IMR-90 (cell line): ENCODE results near the gene HK3. TPM values are rescaled to one million over a fixed set of nuclear protein-coding genes. Genes with fewer than 3 reads are reported as not detected.

Experiments
- ATAC-seq: fragments of 200-7000 bp; cut with Tn5 transposase; 2 replicates; pipeline ENCODE4 v1.9.1; 2020; ENCODE audit warnings: low read depth, mild to moderate bottlenecking, moderate library complexity
- BruUV-seq: library from RNA; stranded (reverse); fragments of 400-500 nt; replicated peaks from 2 replicates; lab custom pipeline; 2021; lab: Mats Ljungman, UMichigan
- CTCF ChIA-PET: fragments of 300-600 bp; formaldehyde crosslinking; extraction: SDS; loops from one replicate; lab custom pipeline; 2021; ENCODE audit warnings: antibody characterized with exemption; lab: Yijun Ruan, JAX
- POLR2A ChIA-PET: fragments of 300-600 bp; sonication (Branson Sonifier 250); formaldehyde crosslinking; loops from one replicate; lab custom pipeline; 2022; ENCODE audit warnings: antibody characterized with exemption; ENCODE audit not compliant: unreplicated experiment; lab: Charles Lee
- DNase-seq: peaks from one replicate; pipeline ENCODE4 v3.0.0; 2013
- H2AFZ ChIP-seq: replicated peaks from 2 replicates; pipeline ENCODE3; 2013; ENCODE audit warnings: low read length, mild to moderate bottlenecking; ENCODE audit not compliant: poor library complexity
- H2AK5ac ChIP-seq: 2 replicates; pipeline ENCODE4 v1.6.1; 2013; ENCODE audit warnings: low read depth, low read length, inconsistent platforms
- H2AK9ac ChIP-seq: replicated peaks from 2 replicates; pipeline ENCODE3; 2013; ENCODE audit warnings: mild to moderate bottlenecking, low read depth, low read length, moderate library complexity; ENCODE audit not compliant: poor library complexity
- H2BK120ac ChIP-seq: 2 replicates; pipeline ENCODE4 v1.6.1; 2013; ENCODE audit warnings: low read depth, low read length, inconsistent platforms
- H2BK15ac ChIP-seq: 3 replicates; pipeline ENCODE4 v1.6.1; 2013; ENCODE audit warnings: low read depth, low read length, inconsistent platforms
- H2BK20ac ChIP-seq: 2 replicates; pipeline ENCODE4 v1.6.1; 2013; ENCODE audit warnings: low read depth, mild to moderate bottlenecking, inconsistent platforms, low read length, moderate library complexity
- H2BK5ac ChIP-seq: 2 replicates; pipeline ENCODE4 v1.6.1; 2013; ENCODE audit warnings: mild to moderate bottlenecking, low read depth, low read length, inconsistent platforms; ENCODE audit not compliant: poor library complexity, severe bottlenecking
- H3K14ac ChIP-seq: replicated peaks from 2 replicates; pipeline ENCODE4 v1.6.1; 2013; ENCODE audit warnings: low read depth, low read length, inconsistent platforms
- H3K18ac ChIP-seq: 2 replicates; pipeline ENCODE4 v1.6.1; 2013; ENCODE audit warnings: low read depth, low read length, control low read depth
- H3K23ac ChIP-seq: 2 replicates; pipeline ENCODE4 v1.6.1; 2013; ENCODE audit warnings: low read depth, low read length, inconsistent platforms
- H3K27ac ChIP-seq: 2 replicates; pipeline ENCODE4 v1.5.1; 2013; ENCODE audit warnings: mild to moderate bottlenecking, control low read depth, low read length; ENCODE audit not compliant: insufficient read depth
- H3K27me3 ChIP-seq: 2 replicates; pipeline ENCODE4 v1.6.1; 2013; ENCODE audit warnings: low read length; ENCODE audit not compliant: control insufficient read depth, insufficient read depth
- H3K36me3 ChIP-seq: 2 replicates; pipeline ENCODE4 v1.6.1; 2013; ENCODE audit warnings: low read length, mixed read lengths; ENCODE audit not compliant: control insufficient read depth, insufficient read depth
- H3K4ac ChIP-seq: 2 replicates; pipeline ENCODE4 v1.6.1; 2013; ENCODE audit warnings: low read depth, low read length, inconsistent platforms
- H3K4me1 ChIP-seq: 2 replicates; pipeline ENCODE4 v1.6.1; 2013; ENCODE audit warnings: low read length, mixed read lengths; ENCODE audit not compliant: control insufficient read depth, insufficient read depth
- H3K4me2 ChIP-seq: 2 replicates; pipeline ENCODE4 v1.6.1; 2013; ENCODE audit warnings: low read depth, mild to moderate bottlenecking, control low read depth, low read length, moderate library complexity
- H3K4me3 ChIP-seq: 2 replicates; pipeline ENCODE4 v1.5.1; 2013; ENCODE audit warnings: low read depth, mild to moderate bottlenecking, control low read depth, low read length, moderate library complexity; ENCODE audit not compliant: insufficient read depth
- H3K56ac ChIP-seq: 2 replicates; pipeline ENCODE4 v1.6.1; 2013; ENCODE audit warnings: low read length, inconsistent platforms; ENCODE audit not compliant: insufficient read depth; ENCODE audit errors: extremely low read depth
- H3K79me1 ChIP-seq, 2 experiments: 2 replicates each; pipeline ENCODE4 v1.6.1; 2013; ENCODE audit warnings: low read length in 2 of 2, inconsistent platforms in 1 of 2, low read depth in 1 of 2
- H3K9ac ChIP-seq: 2 replicates; pipeline ENCODE4 v1.6.1; 2013; ENCODE audit warnings: low read depth, low read length, control low read depth
- H3K9me1 ChIP-seq: 2 replicates; pipeline ENCODE4 v1.6.1; 2013; ENCODE audit warnings: low read length, inconsistent platforms; ENCODE audit not compliant: insufficient read depth
- H3K9me3 ChIP-seq: 2 replicates; pipeline ENCODE4 v1.6.1; 2013; ENCODE audit warnings: low read length; ENCODE audit not compliant: control insufficient read depth, insufficient read depth
- H4K20me1 ChIP-seq: 2 replicates; pipeline ENCODE4 v1.6.1; 2013; ENCODE audit warnings: low read length, inconsistent platforms; ENCODE audit not compliant: insufficient read depth
- H4K5ac ChIP-seq: 2 replicates; pipeline ENCODE4 v1.6.1; 2013; ENCODE audit warnings: mild to moderate bottlenecking, low read depth, low read length, control low read depth
- H4K8ac ChIP-seq, 2 experiments: 2 replicates each; pipeline ENCODE4 v1.6.1; 2013; ENCODE audit warnings: low read depth in 2 of 2, low read length in 2 of 2, control low read depth in 1 of 2, inconsistent platforms in 1 of 2
- H4K91ac ChIP-seq: 2 replicates; pipeline ENCODE4 v1.6.1; 2013; ENCODE audit warnings: low read depth, low read length, inconsistent platforms; ENCODE audit not compliant: insufficient read depth
- BHLHE40 ChIP-seq: fragments of 150-350 bp; IDR thresholded peaks from 2 replicates; pipeline ENCODE4 v1.6.1; 2016; ENCODE audit warnings: mild to moderate bottlenecking, low read depth, low read length
- CHD1 ChIP-seq: IDR thresholded peaks from 2 replicates; pipeline ENCODE4 v1.6.1; 2012; ENCODE audit warnings: low read depth, low read length, improper control_type of control experiment
- CTCF ChIP-seq: conservative IDR thresholded peaks from 2 replicates; pipeline ENCODE4 v1.5.1; 2012; ENCODE audit warnings: mild to moderate bottlenecking, low read depth, low read length, improper control_type of control experiment
- ELK1 ChIP-seq: fragments of 150-350 bp; IDR thresholded peaks from 2 replicates; pipeline ENCODE4 v1.6.1; 2016; ENCODE audit warnings: low read depth, mild to moderate bottlenecking, low read length, moderate library complexity, borderline replicate concordance
- FOS ChIP-seq: fragments of 150-350 bp; IDR thresholded peaks from 2 replicates; pipeline ENCODE4 v1.6.1; 2016; ENCODE audit warnings: low read depth, low read length
- MAFK ChIP-seq: IDR thresholded peaks from 2 replicates; pipeline ENCODE4 v1.6.1; 2012; ENCODE audit warnings: low read depth, low read length, improper control_type of control experiment
- MAZ ChIP-seq: IDR thresholded peaks from 2 replicates; pipeline ENCODE4 v1.6.1; 2012; ENCODE audit warnings: low read depth, mild to moderate bottlenecking, low read length, improper control_type of control experiment, moderate library complexity, borderline replicate concordance
- MXI1 ChIP-seq: IDR thresholded peaks from 2 replicates; pipeline ENCODE4 v1.6.1; 2012; ENCODE audit warnings: low read depth, mild to moderate bottlenecking, low read length, moderate library complexity, borderline replicate concordance
- NFE2L2 ChIP-seq: fragments of 150-350 bp; IDR thresholded peaks from 2 replicates; pipeline ENCODE4 v1.6.1; 2016; ENCODE audit warnings: low read depth, mild to moderate bottlenecking, low read length
- POLR2A ChIP-seq: IDR thresholded peaks from 2 replicates; pipeline ENCODE4 v1.6.1; 2012; ENCODE audit warnings: mild to moderate bottlenecking, low read depth, low read length
- RAD21 ChIP-seq: IDR thresholded peaks from 2 replicates; pipeline ENCODE4 v1.6.1; 2012; ENCODE audit warnings: low read length, improper control_type of control experiment
- RCOR1 ChIP-seq: IDR thresholded peaks from 2 replicates; pipeline ENCODE4 v1.6.1; 2012; ENCODE audit warnings: mild to moderate bottlenecking, low read length, improper control_type of control experiment; ENCODE audit not compliant: insufficient replicate concordance
- RFX5 ChIP-seq: IDR thresholded peaks from 2 replicates; pipeline ENCODE4 v1.8.0; 2012; ENCODE audit warnings: low read depth, mild to moderate bottlenecking, low read length, moderate library complexity
- SMC3 ChIP-seq: fragments of 150-350 bp; IDR thresholded peaks from 2 replicates; pipeline ENCODE4 v1.6.1; 2016; ENCODE audit warnings: low read depth, mild to moderate bottlenecking, antibody characterized with exemption, low read length, moderate library complexity
- USF2 ChIP-seq: fragments of 150-350 bp; IDR thresholded peaks from 2 replicates; pipeline ENCODE4 v1.6.1; 2017; ENCODE audit warnings: mild to moderate bottlenecking, antibody characterized with exemption, low read length, low read depth
- WGBS, 2 experiments: methylation state at CpG; one replicate each; pipeline versions ENCODE4 v1.1.5 to v1.1.7; 2013; ENCODE audit warnings: missing lambda C conversion rate in 2 of 2; ENCODE audit not compliant: insufficient read length in 1 of 2; ENCODE audit errors: extremely low coverage in 2 of 2; 5-methylcytosine and 5-hydroxymethylcytosine counted together
- dilution Hi-C: fragments of 300-500 bp; cut with HindIII; formaldehyde crosslinking; loops from one replicate; pipeline ENCODE4 v1.14.3; 2018; ENCODE audit warnings: low sequenced_read_pairs; ENCODE audit not compliant: unreplicated experiment
- in situ Hi-C: fragments of 300-500 bp; cut with MboI; formaldehyde crosslinking; loops from 3 replicates; pipeline ENCODE4 v1.14.3; 2019; ENCODE audit warnings: low sequenced_read_pairs, inconsistent platforms, mixed read lengths
- intact Hi-C: fragments of 100-400 bp; cut with micrococcal nuclease; formaldehyde crosslinking; loops from 2 replicates; pipeline ENCODE4 v1.10.0; 2022
- polyA plus RNA-seq, 3 experiments: library from polyadenylated mRNA; depleted of rRNA; stranded (reverse); fragments of >200 nt; gene quantifications; 2 replicates each; pipeline ENCODE4 v1.2.3, GENCODE V29; 2012; ENCODE audit warnings: low replicate concordance in 1 of 3
- total RNA-seq: library from RNA; depleted of rRNA; stranded (reverse); fragments of >200 nt; gene quantifications from 2 replicates; pipeline ENCODE4 v1.2.3, GENCODE V29; 2012

Gene HK3
- total and polyA plus RNA-seq, 2 of the 4 experiments (the other 2 are of a cell fraction), result not detected

GRCh38 chr5:176850371-176851245 lies 48.5 kb downstream of the HK3 start:
- in situ Hi-C loops, result no loop called here
- TF ChIP-seq USF2 (no peak), MAZ (no peak), FOS (no peak), RFX5 (no peak), CTCF (no peak), SMC3 (no peak), ELK1 (no peak), POLR2A (no peak), BHLHE40 (no peak), RAD21 (no peak), MAFK (no peak), MXI1 (no peak), NFE2L2 (no peak), CHD1 (no peak), RCOR1 (no peak)

More at GRCh38 chr5:176850371-176851245, 48.5 kb downstream of the HK3 start:
- no peaks in the 10 kb centered on the region for H4K20me1 ChIP-seq
- no peak overlapping the region for H2AK5ac ChIP-seq
- H4K8ac ChIP-seq, result no peak overlapping the region
- H3K9ac ChIP-seq, result no peak overlapping the region
- peaks cover 48% of the 10 kb centered on the region; the same call in 1 of the 2 replicates for H3K27me3 ChIP-seq
- H4K5ac ChIP-seq, result no peak overlapping the region
- no peak overlapping the region for H2BK15ac ChIP-seq
- intact Hi-C loops (no loop called here), dilution Hi-C loops (no loop called here)
- H3K23ac ChIP-seq, result no peak overlapping the region
- H2BK20ac ChIP-seq, result no peak overlapping the region
- H3K4me2 ChIP-seq, result no peak overlapping the region
- no peaks in the 10 kb centered on the region for H3K9me3 ChIP-seq
- DNase-seq, result no peak
- H3K36me3 ChIP-seq, result no peaks in the 10 kb centered on the region
- no peak overlapping the region for H2AK9ac ChIP-seq
- no peak overlapping the region for H2AFZ ChIP-seq
- H3K14ac ChIP-seq, result no peak overlapping the region
- no TSS peak for BruUV-seq
- H3K18ac ChIP-seq, result no peak overlapping the region
- 62% methylated on average over 12 of the region's 21 CpGs; no CpG with 5 or more reads in 1 of the 2 experiments for WGBS, 2 experiments
- H3K4me3 ChIP-seq, result no peak overlapping the region
- H3K4ac ChIP-seq, result no peak overlapping the region
- POLR2A ChIA-PET, result no interaction called here
- H3K27ac ChIP-seq, result no peak overlapping the region
- CTCF ChIA-PET, result no interaction called here
- no peak overlapping the region for H4K91ac ChIP-seq
- H3K79me1 ChIP-seq, result no peaks in the 10 kb centered on the region
- H2BK120ac ChIP-seq, result no peak overlapping the region
- ATAC-seq, result no peak
- H3K56ac ChIP-seq, result no peak overlapping the region
- no peaks in the 10 kb centered on the region for H3K4me1 ChIP-seq
- H2BK5ac ChIP-seq, result no peak overlapping the region
- no peaks in the 10 kb centered on the region for H3K9me1 ChIP-seq
